Brain pericyte (primary cell): ENCODE measurements around the gene PRTN3.
"Not testable (repeated sequence)": the region's sequence is repeated elsewhere in the genome, so short reads cannot be mapped to it uniquely, and the experiment has no call there.

Experiments
- DNase-seq: peaks from one replicate; pipeline ENCODE4 v3.0.0-alpha.2; 2012; ENCODE audit warnings: low read depth, low spot score

The PRTN3 gene

GRCh38 chr19:881385-882071 is 40.7 kb downstream of the PRTN3 start:
- no peak for DNase-seq

- no peak for DNase-seq
These were observed 42.2 kb downstream of the PRTN3 start for GRCh38 chr19:882871-883497.

GRCh38 chr19:883661-884211 is 42.9 kb downstream of the PRTN3 start:
- no peak for DNase-seq

GRCh38 chr19:884420-885211 is 43.8 kb downstream of the PRTN3 start:
- no peak for DNase-seq

GRCh38 chr19:885536-886224 is 44.9 kb downstream of the PRTN3 start:
- DNase-seq: no peak

- no peak for DNase-seq
These were observed 46.3 kb downstream of the PRTN3 start for GRCh38 chr19:887072-887471.

- DNase-seq: no peak
These were observed 46.8 kb downstream of the PRTN3 start for GRCh38 chr19:887599-887998.

- no peak for DNase-seq
These were observed 48.0 kb downstream of the PRTN3 start for GRCh38 chr19:888581-889385.

- DNase-seq: no peak
These were observed 49.0 kb downstream of the PRTN3 start for GRCh38 chr19:889662-890295.

- no peak for DNase-seq
These were observed 50.0 kb downstream of the PRTN3 start for GRCh38 chr19:890831-891230.

- DNase-seq: not testable (repeated sequence)
These were observed 50.8 kb downstream of the PRTN3 start for GRCh38 chr19:891421-892200.

- DNase-seq: no peak
These were observed 51.6 kb downstream of the PRTN3 start for GRCh38 chr19:892243-892893.

- DNase-seq: peak; percentile 76
These were observed 52.3 kb downstream of the PRTN3 start, which contains the start of the genes MED16 and RNU6-9 for GRCh38 chr19:892894-893689. Gene MED16, minus strand, starts transcription at chr19:893187. Its CDS starts 2,056 bp downstream, at chr19:891131. Gene RNU6-9, plus strand, starts transcription at chr19:893484.

- no peak for DNase-seq
These were observed 55.6 kb downstream of the PRTN3 start for GRCh38 chr19:896434-896833.

GRCh38 chr19:896999-897398 is 56.2 kb downstream of the PRTN3 start:
- no peak for DNase-seq

- DNase-seq: no peak
These were observed 56.7 kb downstream of the PRTN3 start for GRCh38 chr19:897442-898039.
